Progenitor cell of endocrine pancreas (in vitro differentiated cells): Measurements from ENCODE around the gene SCP2D1. TPM values are rescaled to one million over a fixed set of nuclear protein-coding genes. Genes with fewer than 3 reads are reported as not detected.

Experiments
- DNase-seq: peaks from one replicate; pipeline ENCODE4 v3.0.0; 2021; ENCODE audit warnings: low spot score; ENCODE audit not compliant: unreplicated experiment
- H3K27ac Mint-ChIP-seq: 2 replicates; pipeline ENCODE4 v1.8.0; 2021; ENCODE audit warnings: mild to moderate bottlenecking, moderate library complexity, mixed read lengths
- H3K27me3 Mint-ChIP-seq: 2 replicates; pipeline ENCODE4 v1.8.0; 2021; ENCODE audit warnings: mixed read lengths
- H3K36me3 Mint-ChIP-seq: 2 replicates; pipeline ENCODE4 v1.8.0; 2022; ENCODE audit warnings: mixed read lengths; ENCODE audit not compliant: insufficient read depth
- H3K4me1 Mint-ChIP-seq: 2 replicates; pipeline ENCODE4 v1.8.0; 2021; ENCODE audit warnings: low read depth, mixed read lengths
- H3K4me3 Mint-ChIP-seq: 2 replicates; pipeline ENCODE4 v1.8.0; 2021; ENCODE audit warnings: low read depth, mild to moderate bottlenecking, moderate library complexity, mixed read lengths
- H3K9me3 Mint-ChIP-seq: 2 replicates; pipeline ENCODE4 v1.8.0; 2021; ENCODE audit warnings: low read depth, mixed read lengths
- total RNA-seq: library from RNA; stranded (reverse); gene quantifications from 2 replicates; pipeline ENCODE4 v1.2.1, GENCODE V29; 2021
- TF ChIP-seq, protein P1 (sequence below): fragments of 200-600 bp; sonication (generic); IDR thresholded peaks from one replicate; pipeline ENCODE4 v1.5.0; 2021; ENCODE audit warnings: antibody characterized with exemption, mild to moderate bottlenecking; ENCODE audit not compliant: unreplicated experiment

The SCP2D1 gene
- total RNA-seq, 1 donor from 2014 or later, result not detected

DNA sequence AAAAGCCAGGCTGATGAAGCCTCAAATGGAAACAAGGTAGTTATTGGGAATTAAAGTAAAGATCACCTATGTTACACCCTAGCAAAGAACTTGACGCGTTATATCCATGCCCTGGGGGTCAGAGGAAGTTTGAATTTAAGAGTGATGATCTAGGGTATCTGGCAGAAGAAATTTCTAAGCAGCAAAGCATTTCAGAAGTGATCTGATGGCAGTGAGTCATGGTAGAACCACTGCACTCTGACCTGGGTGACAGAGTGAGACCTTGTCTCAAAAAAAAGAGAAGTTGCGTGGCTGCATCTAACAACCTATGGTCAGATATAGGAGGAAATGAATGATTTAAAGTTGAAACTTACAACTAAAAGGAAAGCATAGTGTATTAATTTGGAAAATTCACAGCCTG is 45.2 kb downstream of the SCP2D1 start:
- Mint-ChIP-seq H3K27me3 (peaks cover 9% of the 10 kb centered on the region), H3K27ac (no peak overlapping the region), H3K9me3 (peaks cover 15% of the 10 kb centered on the region)

More for the DNA sequence above, 45.2 kb downstream of the SCP2D1 start:
- peaks cover 7% of the 10 kb centered on the region for H3K36me3 Mint-ChIP-seq
- H3K4me1 Mint-ChIP-seq, result peaks cover 4% of the 10 kb centered on the region
- DNase-seq, result no peak
- TF ChIP-seq, protein P1, sequence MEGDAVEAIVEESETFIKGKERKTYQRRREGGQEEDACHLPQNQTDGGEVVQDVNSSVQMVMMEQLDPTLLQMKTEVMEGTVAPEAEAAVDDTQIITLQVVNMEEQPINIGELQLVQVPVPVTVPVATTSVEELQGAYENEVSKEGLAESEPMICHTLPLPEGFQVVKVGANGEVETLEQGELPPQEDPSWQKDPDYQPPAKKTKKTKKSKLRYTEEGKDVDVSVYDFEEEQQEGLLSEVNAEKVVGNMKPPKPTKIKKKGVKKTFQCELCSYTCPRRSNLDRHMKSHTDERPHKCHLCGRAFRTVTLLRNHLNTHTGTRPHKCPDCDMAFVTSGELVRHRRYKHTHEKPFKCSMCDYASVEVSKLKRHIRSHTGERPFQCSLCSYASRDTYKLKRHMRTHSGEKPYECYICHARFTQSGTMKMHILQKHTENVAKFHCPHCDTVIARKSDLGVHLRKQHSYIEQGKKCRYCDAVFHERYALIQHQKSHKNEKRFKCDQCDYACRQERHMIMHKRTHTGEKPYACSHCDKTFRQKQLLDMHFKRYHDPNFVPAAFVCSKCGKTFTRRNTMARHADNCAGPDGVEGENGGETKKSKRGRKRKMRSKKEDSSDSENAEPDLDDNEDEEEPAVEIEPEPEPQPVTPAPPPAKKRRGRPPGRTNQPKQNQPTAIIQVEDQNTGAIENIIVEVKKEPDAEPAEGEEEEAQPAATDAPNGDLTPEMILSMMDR, result no peak
- H3K4me3 Mint-ChIP-seq, result no peak overlapping the region

Other genes starting within 250 kb of the SCP2D1 start
- 61.0 and 66.1 TPM in 2 replicates for gene SMIM26, start 246.4 kb upstream of the SCP2D1 start, total RNA-seq
- gene DTD1, start 225.7 kb upstream of the SCP2D1 start, total RNA-seq, result 26.8 and 28.5 TPM in 2 replicates